Mucosa of descending colon (tissue), 3 donors: ENCODE results near the gene APC2. TPM values are rescaled to one million over a fixed set of nuclear protein-coding genes. Genes with fewer than 3 reads are reported as not detected.

Source experiments
- ATAC-seq: fragments of 200-7000 bp; cut with Tn5 transposase; one replicate; pipeline ENCODE4 v1.9.1; 2020; ENCODE audit warnings: mild to moderate bottlenecking, moderate library complexity
- DNase-seq, 3 donors: peaks; one replicate each; pipeline ENCODE4 v3.0.0-alpha.2; 2020
- H3K36me3 ChIP-seq: fragments of 200-600 bp; one replicate; pipeline ENCODE4 v1.8.0; 2021; ENCODE audit warnings: low read depth, mild to moderate bottlenecking
- H3K4me1 ChIP-seq: fragments of 200-600 bp; one replicate; pipeline ENCODE4 v1.8.0; 2021; ENCODE audit warnings: low read depth, mild to moderate bottlenecking
- H3K4me3 ChIP-seq: fragments of 200-600 bp; one replicate; pipeline ENCODE4 v1.8.0; 2021; ENCODE audit warnings: mild to moderate bottlenecking
- H3K9me3 ChIP-seq: fragments of 200-600 bp; one replicate; pipeline ENCODE4 v1.8.0; 2021; ENCODE audit warnings: mild to moderate bottlenecking
- intact Hi-C, 2 donors: fragments of 100-400 bp; cut with DNase I in 1 of 2; cut with micrococcal nuclease in 1 of 2; formaldehyde crosslinking; loops; one replicate each; pipeline versions ENCODE4 v1.11.0 to v1.11.1; 2022; cut with DNase I, micrococcal nuclease
- total RNA-seq, 3 donors: library from RNA; stranded (reverse); fragmentation: NEBNext Ultra II Directional in 2 of 3; extraction: Animal tissue kit (Norgen Biotek cat#: 25700) in 2 of 3; gene quantifications; one replicate each; pipeline versions ENCODE4 v1.2.1 to v1.2.4, GENCODE V29; 2021 to 2023
- TF ChIP-seq, protein P1 (sequence below): fragments of 200-600 bp; IDR thresholded peaks from one replicate; pipeline ENCODE4 v1.8.0; 2022; ENCODE audit warnings: antibody characterized with exemption, mild to moderate bottlenecking
- donor health status: DM: no; HTN: no; CAD: no; lungs with moderate emphysema.
- donor health status: DM: no; HTN: no; CAD: no.
- donor health status: DM: no; HTN: yes; CAD: no.

Gene APC2
- total RNA-seq, 3 donors from 2014 or later, result 0.23 to 5.9 (median 0.24) TPM

DNA sequence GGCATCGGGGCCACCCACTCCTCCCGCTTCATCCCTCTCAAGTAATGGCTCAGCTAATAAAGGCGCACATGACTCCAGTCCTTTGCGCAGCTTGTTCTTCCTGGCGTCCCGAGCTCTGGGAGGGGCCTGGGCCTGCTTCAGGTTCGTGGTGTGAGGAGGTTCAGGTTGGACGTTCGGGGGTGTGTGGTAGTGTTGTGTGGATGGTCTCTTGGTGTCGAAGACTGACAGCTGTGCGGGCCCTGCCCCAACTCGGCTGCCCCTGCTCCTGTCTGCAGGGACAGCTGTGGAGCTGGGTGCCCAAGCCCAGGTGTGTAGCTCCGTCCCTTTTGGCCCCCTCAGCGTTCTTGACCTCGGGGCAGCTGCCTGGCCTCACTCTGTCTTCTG, 9.5 kb upstream of the APC2 start:
- DNase-seq, result peak in 1 of 3 donors; percentile 43
- peaks cover 22% of the 10 kb centered on the region for H3K4me1 ChIP-seq
- no peak overlapping the region for H3K4me3 ChIP-seq

DNA sequence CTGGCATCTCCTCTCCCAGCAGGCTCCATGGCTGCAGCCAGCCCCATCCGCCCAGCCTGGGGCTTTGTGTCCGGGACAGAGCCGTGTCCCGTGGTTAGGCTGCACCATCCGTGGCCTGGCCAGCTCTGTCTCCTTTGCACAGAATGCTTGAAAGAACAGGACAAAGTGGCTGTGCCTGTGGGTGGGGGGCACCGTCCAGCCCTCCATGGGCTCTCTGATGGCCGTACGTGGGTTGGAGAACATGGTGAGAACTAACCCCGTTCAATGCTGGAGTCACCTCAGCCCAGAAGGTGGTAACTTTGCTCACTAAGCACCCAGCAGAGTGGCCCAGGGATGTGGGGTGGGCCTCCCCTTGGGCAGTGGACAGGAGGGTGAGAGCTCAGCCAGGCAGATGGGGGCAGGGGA, 8.9 kb upstream of the APC2 start:
- H3K9me3 ChIP-seq, result no peaks in the 10 kb centered on the region
- TF ChIP-seq, protein P1, sequence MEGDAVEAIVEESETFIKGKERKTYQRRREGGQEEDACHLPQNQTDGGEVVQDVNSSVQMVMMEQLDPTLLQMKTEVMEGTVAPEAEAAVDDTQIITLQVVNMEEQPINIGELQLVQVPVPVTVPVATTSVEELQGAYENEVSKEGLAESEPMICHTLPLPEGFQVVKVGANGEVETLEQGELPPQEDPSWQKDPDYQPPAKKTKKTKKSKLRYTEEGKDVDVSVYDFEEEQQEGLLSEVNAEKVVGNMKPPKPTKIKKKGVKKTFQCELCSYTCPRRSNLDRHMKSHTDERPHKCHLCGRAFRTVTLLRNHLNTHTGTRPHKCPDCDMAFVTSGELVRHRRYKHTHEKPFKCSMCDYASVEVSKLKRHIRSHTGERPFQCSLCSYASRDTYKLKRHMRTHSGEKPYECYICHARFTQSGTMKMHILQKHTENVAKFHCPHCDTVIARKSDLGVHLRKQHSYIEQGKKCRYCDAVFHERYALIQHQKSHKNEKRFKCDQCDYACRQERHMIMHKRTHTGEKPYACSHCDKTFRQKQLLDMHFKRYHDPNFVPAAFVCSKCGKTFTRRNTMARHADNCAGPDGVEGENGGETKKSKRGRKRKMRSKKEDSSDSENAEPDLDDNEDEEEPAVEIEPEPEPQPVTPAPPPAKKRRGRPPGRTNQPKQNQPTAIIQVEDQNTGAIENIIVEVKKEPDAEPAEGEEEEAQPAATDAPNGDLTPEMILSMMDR, result no peak
- H3K36me3 ChIP-seq, result peaks cover 9% of the 10 kb centered on the region
- no peak for ATAC-seq
- no peak overlapping the region for H3K4me3 ChIP-seq
- DNase-seq, result no peak
- intact Hi-C loops, result no loop called here
- peaks cover 27% of the 10 kb centered on the region for H3K4me1 ChIP-seq

More for the DNA sequence above, 9.5 kb upstream of the APC2 start:
- intact Hi-C loops, result no loop called here
- no peaks in the 10 kb centered on the region for H3K9me3 ChIP-seq
- TF ChIP-seq, protein P1, result no peak
- peaks cover 9% of the 10 kb centered on the region for H3K36me3 ChIP-seq
- ATAC-seq, result no peak

DNA sequence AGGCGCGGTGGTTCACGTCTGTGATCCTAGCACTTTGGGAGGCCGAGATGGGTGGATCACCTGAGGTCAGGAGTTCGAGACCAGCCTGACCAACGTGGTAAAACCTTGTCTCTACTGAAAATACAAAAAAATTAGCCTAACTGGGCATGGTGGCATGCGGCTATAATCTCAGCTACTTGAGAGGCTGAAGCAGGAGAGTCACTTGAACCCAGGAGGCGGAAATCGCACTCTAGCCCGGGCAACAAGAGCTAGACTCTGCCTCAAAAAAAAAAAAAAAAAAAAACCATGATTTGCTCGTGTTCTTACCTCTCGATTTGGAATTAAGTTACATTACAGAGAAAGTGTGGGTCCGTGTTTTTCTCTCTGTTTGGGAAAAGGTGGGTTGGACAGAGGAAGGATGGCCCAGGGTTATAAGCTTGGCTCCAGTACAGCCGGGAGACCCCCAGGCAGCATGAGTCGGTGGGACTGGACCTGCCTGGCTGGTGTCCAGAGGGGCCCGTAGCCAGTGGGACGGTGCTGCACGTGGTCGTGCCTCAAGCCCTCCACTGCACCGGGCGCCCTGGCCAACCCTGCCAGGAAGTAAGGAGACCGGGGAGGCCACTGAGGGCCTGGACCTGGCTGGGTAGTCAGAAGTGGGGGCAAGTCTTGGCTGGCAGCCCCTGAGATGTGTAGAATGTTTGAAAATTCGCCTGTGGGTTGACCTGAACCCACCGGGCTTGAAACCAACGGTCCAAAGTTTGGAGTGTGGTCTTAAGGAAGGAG, 8.1 kb upstream of the APC2 start:
- ATAC-seq, result no peak
- no peaks in the 10 kb centered on the region for H3K9me3 ChIP-seq
- intact Hi-C loops, result no loop called here
- DNase-seq, result peak in 1 of 3 donors; percentile 52
- H3K4me1 ChIP-seq, result peaks cover 35% of the 10 kb centered on the region
- peaks cover 9% of the 10 kb centered on the region for H3K36me3 ChIP-seq
- TF ChIP-seq, protein P1, result no peak
- no peak overlapping the region for H3K4me3 ChIP-seq

DNA sequence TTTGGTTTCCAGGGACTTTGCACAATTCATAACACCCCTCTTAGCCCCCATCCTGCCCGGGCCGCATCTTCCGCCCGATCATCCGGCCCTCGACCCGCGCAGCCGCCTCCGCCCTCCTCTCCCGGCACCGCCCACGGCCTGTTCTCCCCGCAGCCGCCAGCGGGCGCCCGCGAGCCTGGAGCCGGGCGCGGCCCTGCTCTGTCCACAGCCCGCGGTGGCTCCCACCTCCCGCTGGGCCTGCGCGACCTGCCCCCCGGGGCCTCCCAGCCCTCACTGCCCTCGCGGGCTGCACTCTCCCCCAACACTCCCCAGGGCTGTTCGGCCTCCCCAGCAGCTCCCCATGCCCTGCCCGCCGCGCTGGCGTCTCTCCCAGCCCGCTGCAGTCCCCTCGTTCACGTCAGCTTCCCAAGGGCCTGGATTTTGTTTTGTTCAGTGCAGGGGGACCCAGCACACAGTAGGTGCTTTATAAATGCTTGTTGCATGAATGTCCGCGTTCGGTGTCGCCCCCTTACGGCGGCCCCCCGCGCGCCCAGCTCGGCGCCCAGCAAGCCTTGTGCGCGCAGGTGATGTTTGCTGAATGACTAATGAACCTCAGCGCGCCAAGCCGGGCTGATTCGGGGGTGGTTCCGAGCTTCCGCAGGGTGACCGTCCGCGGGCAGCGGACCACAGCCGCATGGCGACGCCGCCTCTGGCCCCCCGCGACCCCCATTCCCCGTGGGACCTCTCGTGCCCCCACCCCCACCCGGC, 4.6 kb upstream of the APC2 start:
- Histone ChIP-seq H3K4me1 (peaks cover 15% of the 10 kb centered on the region), H3K4me3 (no peak overlapping the region)

DNA sequence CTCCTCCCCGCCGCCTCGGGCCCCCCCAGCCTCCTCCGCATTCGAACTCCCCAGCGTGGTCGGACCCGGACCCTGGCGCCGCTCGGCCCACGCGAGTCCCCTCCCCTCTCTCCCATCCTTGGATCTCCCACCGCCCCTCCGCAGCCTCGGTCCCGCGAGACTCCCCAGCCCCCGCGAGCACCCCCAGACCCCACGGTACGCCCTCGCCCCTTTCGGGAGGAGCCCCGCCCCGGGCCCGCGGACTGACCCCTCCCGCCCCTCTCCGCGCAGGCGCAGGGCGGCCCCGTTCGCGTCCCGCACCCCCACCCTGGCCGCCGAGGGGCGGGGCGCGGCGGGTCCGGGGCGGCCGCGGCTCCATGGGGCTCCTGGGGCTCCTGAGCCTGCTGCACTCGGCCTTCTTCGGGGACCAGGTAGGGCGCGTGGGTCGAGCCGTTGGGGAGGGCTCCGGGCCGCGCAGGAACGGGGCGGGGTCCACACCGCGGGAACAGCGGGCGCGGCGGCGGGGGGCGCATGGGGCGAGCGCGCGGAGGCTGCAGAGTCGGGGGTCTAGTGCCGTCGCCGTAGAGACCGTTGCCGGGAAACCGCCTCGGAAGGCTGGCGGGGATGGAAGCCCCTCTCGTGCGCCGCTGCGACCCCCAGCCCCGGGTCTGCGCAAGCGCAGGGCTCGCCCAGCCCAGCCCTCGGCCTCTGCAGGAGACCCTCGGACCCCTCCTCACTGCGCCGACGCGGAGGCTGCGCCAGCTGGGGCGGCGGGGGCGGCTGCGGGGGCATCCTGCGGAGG, 3.8 kb upstream of the APC2 start:
- TF ChIP-seq, protein P1, result no peak
- Histone ChIP-seq H3K4me3 (no peak overlapping the region), H3K4me1 (peaks cover 15% of the 10 kb centered on the region), H3K36me3 (peaks cover 3% of the 10 kb centered on the region), H3K9me3 (no peaks in the 10 kb centered on the region)
- ATAC-seq (no peak), DNase-seq (no peak)
- intact Hi-C loops, result no loop called here

More for the DNA sequence above, 4.6 kb upstream of the APC2 start:
- intact Hi-C loops, result no loop called here
- DNase-seq, result peak; percentile 81 to 90 (median 82)
- TF ChIP-seq, protein P1, result peak; percentile 97
- Histone ChIP-seq H3K9me3 (no peaks in the 10 kb centered on the region), H3K36me3 (peaks cover 9% of the 10 kb centered on the region)
- peak; percentile 96 for ATAC-seq
